Dedifferentiated amniotic fluid mesenchymal stem cell (primary cell): ENCODE data around the gene UGT1A5.
"Not testable (repeated sequence)": the region's sequence is repeated elsewhere in the genome, so short reads cannot be mapped to it uniquely, and the experiment has no call there.

Experiments
- DNase-seq: peaks from one replicate; pipeline ENCODE4 v3.0.0-alpha.2; 2016; ENCODE audit errors: extremely low spot score

UGT1A5 gene

GRCh38 chr2:233745838-233746237 lies 33.1 kb downstream of the UGT1A5 start:
- not testable (repeated sequence) for DNase-seq

- DNase-seq: no peak
Measured at GRCh38 chr2:233746475-233747282, 34.0 kb downstream of the UGT1A5 start.

GRCh38 chr2:233747283-233747544 lies 34.5 kb downstream of the UGT1A5 start:
- DNase-seq: no peak

GRCh38 chr2:233750689-233751088 lies 38.0 kb downstream of the UGT1A5 start:
- DNase-seq: not testable (repeated sequence)

- DNase-seq: not testable (repeated sequence)
Measured at GRCh38 chr2:233751212-233752009, 38.7 kb downstream of the UGT1A5 start.

- DNase-seq: no peak
Measured at GRCh38 chr2:233754872-233755611, 42.3 kb downstream of the UGT1A5 start.

- DNase-seq: no peak
Measured at GRCh38 chr2:233756429-233757081, 43.8 kb downstream of the UGT1A5 start.

- no peak for DNase-seq
Measured at GRCh38 chr2:233758141-233758540, 45.4 kb downstream of the UGT1A5 start.

GRCh38 chr2:233758849-233759248 lies 46.1 kb downstream of the UGT1A5 start:
- no peak for DNase-seq

GRCh38 chr2:233760043-233760442 lies 47.3 kb downstream of the UGT1A5 start, which contains the start of gene UGT1A1:
Gene UGT1A1 (plus strand): TSS chr2:233760270. CDS start chr2:233760288, 18 bp downstream.
- DNase-seq: no peak

- no peak for DNase-seq
Measured at GRCh38 chr2:233761040-233761769, 48.5 kb downstream of the UGT1A5 start.

- DNase-seq: peak; percentile 36
Measured at GRCh38 chr2:233764264-233764663, 51.6 kb downstream of the UGT1A5 start.

GRCh38 chr2:233764761-233765160 lies 52.1 kb downstream of the UGT1A5 start:
- DNase-seq: no peak

GRCh38 chr2:233766416-233766815 lies 53.7 kb downstream of the UGT1A5 start:
- no peak for DNase-seq

GRCh38 chr2:233768076-233768475 lies 55.4 kb downstream of the UGT1A5 start:
- DNase-seq: no peak

GRCh38 chr2:233769260-233769659 lies 56.6 kb downstream of the UGT1A5 start:
- no peak for DNase-seq

GRCh38 chr2:233772153-233772552 lies 59.4 kb downstream of the UGT1A5 start:
- DNase-seq: no peak

- DNase-seq: no peak
Measured at GRCh38 chr2:233772583-233772982, 59.9 kb downstream of the UGT1A5 start.

GRCh38 chr2:233773854-233774253 lies 61.1 kb downstream of the UGT1A5 start:
- no peak for DNase-seq

- DNase-seq: no peak
Measured at GRCh38 chr2:233775414-233775813, 62.7 kb downstream of the UGT1A5 start.

- DNase-seq: no peak
Measured at GRCh38 chr2:233778030-233778429, 65.3 kb downstream of the UGT1A5 start, which contains the start of gene MROH2A. Gene MROH2A (plus strand): TSS chr2:233778330. CDS start chr2:233779359, 1,029 bp downstream.
